Adipose tissue (tissue), 3 donors: ENCODE results near the gene EPHX1. TPM values are rescaled to one million over a fixed set of nuclear protein-coding genes. Genes with fewer than 3 reads are reported as not detected.
"Not testable (repeated sequence)": the region's sequence is repeated elsewhere in the genome, so short reads cannot be mapped to it uniquely, and the experiment has no call there.

Source experiments
- H3K27ac ChIP-seq: one replicate; pipeline ENCODE4 v1.5.1; 2013; ENCODE audit warnings: low read depth, low read length
- WGBS, 3 donors: extraction: QIAGEN DNeasy Blood & Tissue Kit; methylation state at CpG; one replicate each; pipeline ENCODE4 v1.1.7; 2013; 5-methylcytosine and 5-hydroxymethylcytosine counted together
- polyA plus RNA-seq, 3 donors: library from polyadenylated mRNA; stranded (reverse); fragments of 200-250 nt; gene quantifications; one replicate each; pipeline ENCODE4 v1.2.3, GENCODE V29; 2013
- donor health status: healthy with polysubstance abuse.
- donor health status: Bipolar disorder and iron deficiency.
- donor health status: healthy.

Gene EPHX1
- 100 to 1,000 TPM; 107 to 156 (median 146) TPM for polyA plus RNA-seq

DNA sequence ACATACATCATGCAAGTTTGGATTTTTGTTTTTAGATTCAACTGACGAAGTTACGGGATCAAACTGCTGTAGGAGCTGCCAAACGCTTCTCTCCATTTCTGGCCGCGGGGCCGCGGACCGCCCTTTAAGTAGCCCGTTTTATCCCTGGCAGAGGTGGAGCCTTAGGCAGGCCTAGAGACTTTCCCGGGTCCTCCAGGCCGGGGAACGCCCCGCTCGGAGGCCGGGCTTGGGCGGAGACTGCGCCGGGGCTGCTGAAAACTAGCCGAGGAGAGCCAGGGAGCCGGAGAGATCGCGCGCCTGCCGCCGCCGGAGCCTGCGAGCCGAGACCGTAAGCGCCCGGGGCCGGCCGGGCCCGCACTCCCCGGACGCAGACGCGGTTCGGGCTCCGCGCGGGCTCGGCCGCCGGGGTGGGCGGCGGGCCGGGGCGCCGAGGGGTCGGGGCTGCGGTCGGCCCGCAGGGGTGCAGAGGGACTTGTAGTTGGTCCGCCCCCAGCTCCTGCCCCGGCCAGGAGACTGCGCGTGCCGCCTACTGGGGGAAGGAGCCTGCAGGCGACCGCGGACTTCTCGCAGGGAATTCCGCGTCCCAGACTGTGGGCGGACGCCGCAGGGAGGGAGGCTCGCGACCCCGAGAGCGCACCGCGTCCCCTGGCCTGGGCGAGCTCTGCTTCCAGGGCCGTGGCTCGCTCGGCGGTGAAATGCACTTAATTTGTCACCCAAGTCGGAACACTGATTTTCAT, at the start of gene EPHX1:
Gene EPHX1, plus strand, starts transcription at position 283 of the 737 bp plus-strand sequence. CDS start 18,606 bp downstream, outside the sequence.
- no peak within 1 kb of the TSS for H3K27ac ChIP-seq
- WGBS, 3 donors, result 1% methylated on average over 70 to 80 of the region's 80 CpGs

DNA sequence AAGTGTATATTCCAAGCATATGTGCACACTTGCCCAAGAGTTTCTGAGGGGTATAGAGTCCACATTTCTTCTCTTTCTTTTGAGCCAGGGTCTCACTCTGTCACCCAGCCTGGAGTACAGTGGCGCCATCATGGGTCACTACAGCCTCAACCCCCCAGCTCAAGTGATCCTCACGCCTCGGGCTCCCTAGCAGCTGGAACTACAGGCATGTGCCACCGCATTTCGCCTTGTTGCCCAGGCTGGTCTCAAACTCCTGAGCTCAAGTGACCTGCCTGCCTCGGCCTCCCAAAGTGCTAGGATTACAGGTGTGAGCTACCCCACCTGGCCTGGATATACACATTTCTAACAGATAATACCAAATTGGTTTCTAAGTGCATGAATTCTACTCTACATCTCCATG, 49.4 kb upstream of the EPHX1 start:
- WGBS, 3 donors, result 95 to 98% (median 98%) methylated on average over 6 of the region's 6 CpGs
- no peak overlapping the region for H3K27ac ChIP-seq

DNA sequence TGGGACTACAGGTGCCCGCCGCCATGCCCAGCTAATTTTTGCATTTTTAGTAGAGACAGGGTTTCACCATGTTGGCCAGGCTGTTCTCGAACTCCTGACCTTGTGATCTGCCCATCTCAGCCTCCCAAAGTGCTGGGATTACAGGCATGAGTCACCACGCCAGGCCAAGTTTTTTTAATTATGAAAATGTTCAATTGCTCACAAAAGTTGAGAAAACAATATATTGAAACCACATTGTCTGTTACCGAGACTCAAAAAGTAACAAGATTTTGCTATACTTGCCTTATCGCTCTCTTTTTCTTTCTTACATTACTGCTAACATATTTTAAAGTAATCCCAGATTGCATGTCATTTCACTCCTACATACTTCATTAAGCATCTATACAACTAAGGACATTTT, 48.5 kb upstream of the EPHX1 start:
- H3K27ac ChIP-seq, result not testable (repeated sequence)
- WGBS, 3 donors, result 90 to 94% (median 93%) methylated on average over 6 of the region's 6 CpGs

DNA sequence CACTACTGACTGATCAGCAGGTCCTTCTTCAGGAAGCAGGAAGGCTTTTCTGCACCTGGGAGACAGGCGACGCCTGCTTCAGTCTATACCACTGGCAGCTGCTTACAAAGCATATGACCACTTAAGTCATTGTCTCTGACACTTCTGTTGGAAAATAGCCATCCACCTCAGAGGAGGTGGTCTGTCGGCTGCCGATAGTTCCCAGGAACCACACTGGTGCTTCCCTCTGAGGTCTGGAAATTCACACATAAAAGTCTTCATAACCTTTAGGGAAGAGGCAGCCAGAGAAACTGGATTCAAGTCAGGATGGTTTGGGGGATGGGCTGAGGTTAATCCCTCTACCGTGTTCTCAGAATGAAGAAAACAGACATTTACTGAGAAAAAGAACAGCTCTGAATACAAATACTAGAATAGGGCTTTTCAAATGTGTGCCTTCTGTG, 47.9 kb upstream of the EPHX1 start:
- WGBS, 3 donors, result 75 to 92% (median 78%) methylated on average over 5 of the region's 5 CpGs
- no peak overlapping the region for H3K27ac ChIP-seq

DNA sequence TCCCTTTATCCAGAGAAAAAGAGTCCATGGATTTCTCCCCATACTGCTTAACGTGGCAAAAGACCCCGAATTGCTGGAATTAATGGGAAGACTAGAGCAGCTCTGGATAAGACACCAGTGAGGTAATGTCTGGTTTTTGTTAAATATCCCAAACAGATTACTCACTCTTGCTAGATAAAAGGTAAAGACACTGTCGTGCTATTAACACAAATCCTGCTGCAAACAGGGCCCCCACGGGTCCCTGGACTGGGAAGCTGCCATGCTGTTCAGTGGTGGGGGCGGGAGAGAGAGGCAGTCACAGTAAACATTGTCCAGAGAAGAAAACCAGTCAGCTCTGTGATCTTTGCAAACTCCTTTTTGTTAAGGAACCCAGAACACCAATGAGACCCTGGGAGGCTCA, 47.5 kb upstream of the EPHX1 start:
- 64 to 83% (median 68%) methylated on average over 5 of the region's 5 CpGs for WGBS, 3 donors
- no peak overlapping the region for H3K27ac ChIP-seq

DNA sequence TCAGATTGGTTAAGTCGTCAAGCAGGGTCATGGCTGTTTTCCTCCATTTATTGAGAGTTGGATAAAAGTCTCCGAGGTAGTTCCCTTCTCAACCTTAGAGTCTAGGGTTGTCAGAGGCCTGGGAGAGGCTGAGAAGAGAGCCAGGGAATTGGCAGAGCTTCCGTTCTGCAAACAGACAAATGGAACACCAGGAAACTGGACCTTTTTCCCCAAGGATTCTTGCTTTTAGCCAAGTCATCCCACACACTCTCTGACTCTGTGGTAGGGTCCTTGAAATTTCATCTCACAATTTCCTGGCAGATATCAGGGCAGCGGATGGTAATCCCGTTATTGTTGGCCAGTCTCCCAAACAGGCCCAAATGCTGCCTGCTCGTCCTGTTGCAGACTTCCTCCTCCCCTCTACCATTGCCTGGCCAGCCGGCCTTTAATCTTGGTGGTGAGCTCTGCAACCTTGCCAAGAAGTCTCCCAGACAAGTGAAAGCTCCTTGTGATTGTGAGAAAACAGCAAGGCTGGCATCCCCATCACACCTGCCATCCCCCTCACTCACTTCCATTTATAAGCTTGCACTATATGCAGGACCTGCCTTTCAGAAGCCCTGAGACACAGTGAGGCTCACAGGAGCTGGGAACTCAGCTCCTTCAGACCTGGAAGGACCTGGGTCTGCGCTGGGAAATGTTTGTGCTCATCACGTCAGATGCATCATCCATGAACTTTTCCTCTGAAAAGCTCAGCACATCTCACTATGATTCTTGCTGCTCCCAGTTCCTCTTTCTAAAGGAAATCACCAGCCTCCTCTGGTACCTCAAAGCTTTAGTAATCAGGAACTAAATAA, 46.0 kb upstream of the EPHX1 start:
- H3K27ac ChIP-seq, result no peak overlapping the region
- 30 to 38% (median 31%) methylated on average over 9 of the region's 9 CpGs for WGBS, 3 donors

DNA sequence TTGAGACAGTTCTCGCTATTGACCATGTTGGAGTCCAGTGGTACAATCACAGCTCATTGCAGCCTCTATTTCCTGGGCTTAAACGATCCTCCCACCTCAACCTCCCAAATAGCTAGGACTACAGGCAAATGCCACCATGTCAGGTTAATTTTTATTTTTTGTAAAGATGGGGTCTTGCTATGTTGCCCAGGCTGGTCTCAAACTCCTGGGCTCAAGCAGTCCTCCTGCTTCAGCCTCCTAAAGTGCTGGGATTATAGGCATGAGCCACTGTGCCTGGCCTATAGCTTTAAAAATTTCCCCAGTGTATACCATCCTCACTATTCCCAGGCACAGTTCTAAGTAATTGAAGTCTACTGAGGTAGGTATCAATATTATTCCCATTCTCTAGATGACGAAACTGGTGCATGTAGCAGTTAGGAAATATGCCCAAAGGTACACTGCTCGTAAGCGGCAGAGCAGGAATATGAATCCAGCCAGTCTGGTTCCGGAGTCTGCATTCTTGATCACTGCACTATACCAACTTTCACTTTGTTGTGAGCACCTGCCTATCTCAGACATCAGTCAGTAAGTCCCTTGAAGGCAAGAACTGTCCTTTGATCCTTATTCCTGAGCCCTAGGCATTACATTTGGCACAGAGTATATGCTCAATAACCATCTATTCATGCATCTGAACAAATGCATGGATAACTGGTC, 43.8 kb upstream of the EPHX1 start:
- 93 to 96% (median 95%) methylated on average over 6 of the region's 6 CpGs for WGBS, 3 donors
- no peak overlapping the region for H3K27ac ChIP-seq

DNA sequence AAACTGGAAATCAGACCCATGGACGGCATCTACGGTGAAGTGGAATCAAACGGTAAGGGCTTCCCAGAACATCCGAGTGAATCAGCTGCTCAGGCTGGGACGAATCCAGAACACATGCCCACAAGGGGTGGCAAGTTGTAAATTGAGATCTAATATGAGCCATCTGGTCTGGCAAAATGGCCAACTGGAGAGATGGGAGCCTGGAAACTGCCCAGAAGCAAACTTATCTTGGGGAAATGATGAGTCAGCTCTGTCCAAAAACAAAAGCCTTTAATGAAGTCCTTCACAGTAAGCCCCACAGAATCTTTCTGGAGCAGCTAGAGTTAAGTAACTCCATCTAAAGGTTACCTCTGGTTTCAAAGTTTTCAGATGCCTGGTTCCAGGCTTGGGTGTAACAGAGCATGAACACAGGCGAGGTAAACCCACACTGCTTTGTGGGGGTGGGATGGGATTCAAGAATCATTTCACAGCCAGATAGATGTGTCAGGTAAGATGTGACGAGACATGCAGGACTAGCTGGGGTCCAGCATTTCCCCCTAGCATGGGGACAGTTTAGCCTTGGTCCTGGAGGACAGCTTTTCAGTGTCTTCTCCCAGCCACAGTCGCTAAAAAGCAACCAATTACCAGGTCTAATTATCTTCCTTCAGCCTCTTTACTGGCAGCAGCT, 42.8 kb upstream of the EPHX1 start:
- WGBS, 3 donors, result 51 to 77% (median 53%) methylated on average over 8 of the region's 8 CpGs
- no peak overlapping the region for H3K27ac ChIP-seq

DNA sequence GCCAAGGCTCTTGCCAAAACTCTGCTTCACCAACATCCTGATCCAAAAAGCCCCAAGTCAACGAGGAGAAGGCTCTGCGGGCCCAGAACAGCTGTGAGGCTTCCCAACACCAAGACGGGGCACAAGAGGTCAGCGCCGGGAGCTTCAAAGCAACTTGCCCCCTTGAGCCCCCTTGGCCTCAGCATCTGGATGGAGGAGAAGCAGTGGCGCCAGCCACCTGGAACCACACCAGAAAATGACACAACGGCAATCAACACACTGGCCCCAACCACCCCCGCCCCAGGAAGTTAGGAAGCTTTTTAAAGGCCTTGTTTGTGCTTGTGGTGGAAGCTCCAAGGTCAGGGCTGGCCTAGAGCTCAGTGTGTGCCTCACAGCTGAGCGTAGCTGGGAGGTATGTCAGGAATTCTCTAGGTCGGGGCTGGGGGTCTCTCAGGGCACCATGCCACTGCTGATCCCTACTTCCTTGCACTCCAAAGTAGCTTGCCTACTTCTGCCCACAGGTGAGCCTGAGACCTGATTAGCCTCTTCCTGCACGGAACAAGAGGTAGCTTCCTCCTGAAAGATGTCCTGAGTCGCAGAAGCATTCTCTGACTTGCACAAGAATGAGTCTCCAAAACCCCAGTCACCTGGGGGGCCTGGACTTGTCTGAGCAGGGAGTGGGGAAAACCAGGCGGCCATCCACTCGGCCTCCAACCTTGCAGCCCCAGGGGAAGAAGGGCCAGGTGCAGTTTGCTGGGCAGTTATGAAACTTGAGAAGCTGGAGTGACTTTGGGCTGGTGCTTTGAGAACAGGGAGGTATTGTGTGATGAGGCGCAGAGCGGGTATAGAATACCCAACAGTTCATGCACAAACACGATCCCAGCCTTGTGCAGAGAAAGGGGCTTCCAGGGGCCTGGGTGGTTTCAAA, 42.0 kb upstream of the EPHX1 start:
- H3K27ac ChIP-seq, result no peak overlapping the region
- 52 to 64% (median 54%) methylated on average over 17 of the region's 17 CpGs for WGBS, 3 donors

DNA sequence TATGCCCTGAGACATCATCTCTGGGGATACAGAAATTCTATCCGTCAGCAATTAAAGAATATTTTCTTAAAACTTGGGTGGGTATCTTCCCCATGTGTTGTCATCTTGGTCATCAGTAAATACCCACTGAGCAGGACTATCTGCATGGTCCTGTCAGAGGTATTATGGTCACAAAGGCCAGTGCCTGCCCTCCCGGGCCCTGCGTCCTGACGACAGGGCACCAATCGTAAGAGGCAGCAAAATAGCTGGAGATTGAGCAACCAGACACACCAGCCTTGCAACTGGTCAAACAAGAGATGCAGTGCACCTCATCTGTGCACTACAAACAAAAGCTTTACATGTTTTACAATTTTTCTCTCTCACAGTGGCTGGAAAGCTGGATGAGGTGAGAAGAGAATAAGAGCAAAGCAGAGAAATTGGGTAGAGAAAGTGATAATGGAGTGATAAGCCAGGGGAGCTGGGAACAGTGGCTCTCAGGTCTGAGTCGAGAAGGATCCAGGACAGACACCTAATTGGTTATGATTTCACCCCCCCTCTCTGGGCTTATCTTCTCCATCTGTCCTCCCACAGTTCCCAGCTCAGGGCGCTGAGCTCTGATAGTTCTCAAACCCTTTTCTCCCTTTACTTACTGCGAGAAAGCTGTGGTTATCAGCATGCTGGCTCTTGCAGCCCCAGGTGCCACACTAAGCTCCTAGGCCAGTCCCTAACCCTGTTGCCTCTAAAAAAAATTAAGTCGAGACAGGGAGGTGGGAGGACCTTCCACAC, 41.1 kb upstream of the EPHX1 start:
- H3K27ac ChIP-seq, result no peak overlapping the region
- WGBS, 3 donors, result 75 to 91% (median 90%) methylated on average over 9 of the region's 9 CpGs

DNA sequence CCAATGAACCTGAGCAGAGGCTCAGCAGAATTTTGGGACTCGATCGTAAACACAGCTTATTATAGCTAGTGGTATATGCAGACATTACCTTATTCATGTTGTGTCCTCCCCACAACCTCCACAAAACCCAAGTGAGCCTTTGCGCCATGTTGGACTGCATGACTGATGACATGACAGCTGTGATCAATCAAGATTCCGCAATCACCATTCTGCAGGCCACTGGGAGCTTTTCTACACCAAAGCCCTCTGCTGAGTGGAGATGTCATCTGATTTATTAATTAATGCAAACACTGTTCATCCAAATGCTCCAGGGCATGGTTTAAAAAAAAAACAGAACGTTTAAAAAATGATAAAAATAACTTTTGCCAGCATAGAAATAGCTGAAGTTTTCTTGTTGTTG, 40.2 kb upstream of the EPHX1 start:
- WGBS, 3 donors, result 84 to 88% (median 87%) methylated on average over 5 of the region's 5 CpGs
- H3K27ac ChIP-seq, result no peak overlapping the region

DNA sequence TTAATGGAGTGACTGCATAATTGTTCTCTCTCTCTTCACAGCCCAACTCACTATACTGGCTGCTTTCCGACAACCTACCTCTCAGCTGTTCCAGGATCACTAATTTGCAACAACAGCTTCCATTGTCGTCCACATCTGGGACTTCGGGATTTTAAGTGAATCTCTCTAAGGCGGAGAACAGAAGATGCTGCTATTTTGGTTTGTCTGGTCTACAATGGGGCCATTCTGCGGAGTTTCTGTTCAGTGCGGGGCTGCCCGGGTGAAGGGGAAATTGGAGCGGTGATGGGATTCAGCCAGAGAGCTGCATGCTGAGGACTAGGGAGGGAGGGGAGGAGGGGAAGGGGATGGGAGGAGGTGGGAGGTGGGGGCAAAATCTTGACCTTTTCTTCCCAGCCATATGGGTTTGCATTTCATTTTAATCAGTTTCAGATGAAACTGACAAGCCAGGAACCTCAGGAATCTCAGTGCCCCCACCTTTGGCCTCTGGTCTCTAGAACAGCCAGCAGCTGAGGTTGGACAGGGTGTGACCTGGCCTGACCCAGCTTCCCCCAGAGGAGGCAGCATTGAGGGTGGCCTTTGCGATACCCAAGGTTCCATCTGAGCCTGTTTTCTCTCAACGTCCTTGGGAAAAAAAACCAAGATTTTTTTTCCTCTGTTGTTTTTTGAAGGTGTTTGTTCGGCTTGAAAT, 39.2 kb upstream of the EPHX1 start:
- WGBS, 3 donors, result 74 to 82% (median 75%) methylated on average over 11 of the region's 11 CpGs

DNA sequence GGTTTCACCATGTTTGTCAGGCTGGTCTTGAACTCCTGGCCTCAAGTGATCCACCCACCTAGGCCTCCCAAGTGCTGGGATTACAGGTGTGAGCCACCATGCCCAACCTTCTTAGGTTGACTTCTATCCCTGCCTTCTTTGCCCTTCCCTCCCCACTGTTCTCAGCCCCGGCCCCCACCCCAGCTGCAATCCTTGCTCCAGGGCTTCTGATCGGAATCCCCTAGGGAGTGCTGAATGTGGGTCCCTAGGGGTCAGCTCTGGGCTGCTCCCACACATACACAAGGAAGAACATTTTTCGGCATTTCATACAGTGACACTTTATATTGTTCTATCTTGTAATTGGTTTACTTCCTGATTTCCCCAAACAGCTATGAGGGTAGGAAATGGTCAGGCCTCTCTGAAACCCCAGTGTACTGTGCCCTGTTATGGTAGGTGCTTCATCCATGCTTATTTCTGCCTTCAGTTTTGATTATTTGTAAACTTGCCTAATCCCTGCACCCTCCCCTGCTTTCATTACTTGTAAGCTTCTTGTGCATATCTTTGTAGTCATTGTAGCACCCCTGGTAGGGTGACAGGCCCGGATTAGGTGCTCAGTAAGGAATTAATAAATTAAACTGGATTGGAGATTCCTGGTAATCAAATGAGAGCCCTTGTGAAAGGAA, 38.1 kb upstream of the EPHX1 start:
- 52 to 76% (median 71%) methylated on average over 4 of the region's 4 CpGs for WGBS, 3 donors
- H3K27ac ChIP-seq, result no peak overlapping the region

More for the DNA sequence above, 39.2 kb upstream of the EPHX1 start:
- H3K27ac ChIP-seq, result no peak overlapping the region

DNA sequence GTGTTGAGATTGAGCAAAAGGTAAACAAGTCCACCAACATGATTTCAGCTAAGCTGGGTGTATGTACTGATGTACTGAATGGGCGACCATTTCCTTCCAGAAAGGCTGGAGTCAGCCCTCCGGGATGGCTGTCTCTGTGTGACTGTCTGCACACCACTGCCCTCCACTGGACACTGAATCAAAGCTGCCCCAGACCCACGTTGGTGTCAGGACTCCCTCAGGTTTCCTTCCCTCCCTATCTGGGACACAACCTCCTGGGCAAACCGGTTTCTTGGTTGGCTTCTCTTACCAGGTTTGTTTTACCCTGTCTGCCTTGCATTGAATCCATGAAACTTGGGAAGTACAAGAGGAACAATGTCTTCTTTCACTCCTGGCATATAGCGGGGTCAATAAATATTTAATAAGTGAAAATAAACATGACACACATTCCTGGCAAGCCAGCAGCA, 37.6 kb upstream of the EPHX1 start:
- H3K27ac ChIP-seq, result no peak overlapping the region
- 9 to 25% (median 23%) methylated on average over 5 of the region's 5 CpGs for WGBS, 3 donors

DNA sequence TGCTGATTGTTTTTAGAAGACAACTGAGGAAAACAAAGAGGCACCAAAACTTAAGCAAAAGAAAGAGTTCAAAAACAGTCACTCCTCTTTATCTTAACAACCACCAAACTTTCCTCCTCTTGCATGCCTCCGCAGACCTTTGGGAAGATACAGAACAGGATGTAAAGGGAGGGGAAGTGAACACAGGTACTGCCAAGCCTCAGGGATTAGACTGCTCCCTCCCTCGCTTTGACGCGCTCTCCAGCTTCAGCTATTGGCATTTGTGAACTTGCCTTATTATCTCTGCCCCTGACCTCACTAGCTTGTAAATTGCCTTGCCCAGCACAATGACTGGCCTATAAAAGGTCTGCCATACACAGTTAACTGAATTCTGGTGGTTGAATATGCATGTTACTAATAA, 37.1 kb upstream of the EPHX1 start:
- H3K27ac ChIP-seq, result no peak overlapping the region
- WGBS, 3 donors, result 23 to 80% (median 70%) methylated on average over 4 of the region's 4 CpGs
